GM21786 (cell line): Measurements from ENCODE around the gene PPY.
"Not testable (repeated sequence)": the region's sequence is repeated elsewhere in the genome, so short reads cannot be mapped to it uniquely, and the experiment has no call there.

ENCODE experiments used
- ATAC-seq: cut with Tn5 transposase; IDR thresholded peaks from one replicate; pipeline ENCODE4 v1.9.1; 2021; ENCODE audit not compliant: unreplicated experiment

The PPY gene

GRCh38 chr17:43942051-43942685 lies at the start of gene PPY:
Gene PPY, minus strand, starts transcription at chr17:43942476. Its CDS starts 822 bp downstream, at chr17:43941654.
- ATAC-seq: no peak

- no peak for ATAC-seq
These were observed 46.0 kb upstream of the PPY start for GRCh38 chr17:43988301-43988700.

- no peak for ATAC-seq
These were observed 45.1 kb upstream of the PPY start for GRCh38 chr17:43987131-43988021.

- no peak for ATAC-seq
These were observed 44.1 kb upstream of the PPY start for GRCh38 chr17:43986225-43986981.

- no peak for ATAC-seq
These were observed 42.2 kb upstream of the PPY start for GRCh38 chr17:43984521-43984920.

GRCh38 chr17:43983515-43984411 lies 41.5 kb upstream of the PPY start:
- ATAC-seq: no peak

GRCh38 chr17:43983196-43983514 lies 40.9 kb upstream of the PPY start:
- ATAC-seq: no peak

- no peak for ATAC-seq
These were observed 39.9 kb upstream of the PPY start for GRCh38 chr17:43982171-43982570.

GRCh38 chr17:43979671-43980070 lies 37.4 kb upstream of the PPY start:
- ATAC-seq: no peak

- no peak for ATAC-seq
These were observed 36.7 kb upstream of the PPY start for GRCh38 chr17:43979011-43979410.

GRCh38 chr17:43978078-43978477 lies 35.8 kb upstream of the PPY start:
- ATAC-seq: no peak

- ATAC-seq: no peak
These were observed 34.9 kb upstream of the PPY start for GRCh38 chr17:43976963-43977837.

- ATAC-seq: no peak
These were observed 33.6 kb upstream of the PPY start for GRCh38 chr17:43975898-43976297.

GRCh38 chr17:43974382-43975266 lies 32.3 kb upstream of the PPY start:
- ATAC-seq: no peak

GRCh38 chr17:43972444-43973212 lies 30.4 kb upstream of the PPY start:
- not testable (repeated sequence) for ATAC-seq

- not testable (repeated sequence) for ATAC-seq
These were observed 29.2 kb upstream of the PPY start for GRCh38 chr17:43971436-43971835.

- no peak for ATAC-seq
These were observed 28.1 kb upstream of the PPY start for GRCh38 chr17:43970366-43970765.

- no peak for ATAC-seq
These were observed 25.1 kb upstream of the PPY start for GRCh38 chr17:43967251-43967875.
